ACC112 (cell line): Measurements from ENCODE around the gene EIF1B.
A peak's percentile ranks its signal among the peaks of the same experiment; 100 is the strongest.
"Not testable (repeated sequence)": the region's sequence is repeated elsewhere in the genome, so short reads cannot be mapped to it uniquely, and the experiment has no call there.

Source experiments
- H2AFZ ChIP-seq: fragments of 200-600 bp; sonication (generic); one replicate; pipeline ENCODE4 v1.6.0; 2017; ENCODE audit warnings: antibody characterized with exemption, low read length; ENCODE audit not compliant: unreplicated experiment
- H3K27ac ChIP-seq: fragments of 200-600 bp; sonication (generic); 2 replicates; pipeline ENCODE4 v1.5.1; 2014; ENCODE audit warnings: low read depth, mild to moderate bottlenecking, antibody characterized with exemption, low read length, moderate library complexity
- H3K27me3 ChIP-seq: fragments of 200-600 bp; sonication (generic); 2 replicates; pipeline ENCODE4 v1.6.1; 2014; ENCODE audit warnings: mild to moderate bottlenecking, antibody characterized with exemption, low read length, moderate library complexity, mixed read lengths; ENCODE audit not compliant: insufficient read depth
- H3K36me3 ChIP-seq: fragments of 200-600 bp; sonication (generic); 2 replicates; pipeline ENCODE4 v1.6.1; 2016; ENCODE audit warnings: mild to moderate bottlenecking, antibody characterized with exemption, low read length, moderate library complexity, mixed read lengths; ENCODE audit not compliant: insufficient read depth
- H3K4me1 ChIP-seq: fragments of 200-600 bp; sonication (generic); one replicate; pipeline ENCODE4 v1.6.1; 2016; ENCODE audit warnings: low read length, mixed read lengths; ENCODE audit not compliant: insufficient read depth, unreplicated experiment, control insufficient read depth
- H3K4me3 ChIP-seq: fragments of 200-600 bp; sonication (generic); 2 replicates; pipeline ENCODE4 v1.5.1; 2014; ENCODE audit warnings: mild to moderate bottlenecking, low read depth, low read length
- H3K79me2 ChIP-seq: fragments of 200-600 bp; sonication (generic); one replicate; pipeline ENCODE4 v1.6.0; 2016; ENCODE audit warnings: low read length; ENCODE audit not compliant: control insufficient read depth, unreplicated experiment, insufficient read depth

EIF1B gene

GRCh38 chr3:40309418-40309924 lies at the start of gene EIF1B:
EIF1B (plus strand) TSS chr3:40309707; CDS start chr3:40309942, 235 bp downstream.
- Histone ChIP-seq H3K27ac (peak within 1 kb of the TSS; percentile 71), H2AFZ (peak within 1 kb of the TSS; percentile 92), H3K4me1 (peaks cover 20% of the 10 kb centered on the region), H3K27me3 (no peaks in the 10 kb centered on the region), H3K4me3 (peak within 1 kb of the TSS; percentile 86), H3K79me2 (peaks cover 24% of the 10 kb centered on the region), H3K36me3 (peaks cover 16% of the 10 kb centered on the region; the same call in 1 of the 2 replicates)

GRCh38 chr3:40262331-40262730 lies 47.2 kb upstream of the EIF1B start:
- Histone ChIP-seq H3K27me3 (no peaks in the 10 kb centered on the region), H3K27ac (no peak overlapping the region), H3K36me3 (no peaks in the 10 kb centered on the region), H3K4me1 (peaks cover 4% of the 10 kb centered on the region), H3K4me3 (no peak overlapping the region), H2AFZ (no peak overlapping the region), H3K79me2 (no peaks in the 10 kb centered on the region)

DNA sequence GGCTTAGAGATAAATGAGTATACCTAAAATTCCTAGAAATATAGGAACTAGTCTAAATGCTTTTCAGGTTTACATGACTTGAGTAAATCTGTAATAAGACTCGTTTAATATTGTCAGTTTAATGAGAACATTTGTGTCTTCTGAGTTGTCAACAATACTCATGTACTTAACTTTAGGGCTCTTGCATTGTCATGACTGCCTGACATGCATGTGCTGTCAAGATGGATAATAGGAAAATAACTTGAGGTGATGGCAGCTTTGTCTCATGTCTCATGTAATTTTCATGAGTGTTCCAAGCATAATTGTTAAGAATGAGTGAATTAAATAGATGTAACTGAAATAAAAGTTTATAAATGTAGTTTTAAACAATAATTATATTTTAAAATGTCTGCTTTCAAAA lies 45.1 kb upstream of the EIF1B start:
- Histone ChIP-seq H3K4me1 (no peaks in the 10 kb centered on the region), H2AFZ (no peak overlapping the region), H3K4me3 (no peak overlapping the region), H3K27me3 (no peaks in the 10 kb centered on the region), H3K79me2 (no peaks in the 10 kb centered on the region), H3K36me3 (no peaks in the 10 kb centered on the region), H3K27ac (no peak overlapping the region)

DNA sequence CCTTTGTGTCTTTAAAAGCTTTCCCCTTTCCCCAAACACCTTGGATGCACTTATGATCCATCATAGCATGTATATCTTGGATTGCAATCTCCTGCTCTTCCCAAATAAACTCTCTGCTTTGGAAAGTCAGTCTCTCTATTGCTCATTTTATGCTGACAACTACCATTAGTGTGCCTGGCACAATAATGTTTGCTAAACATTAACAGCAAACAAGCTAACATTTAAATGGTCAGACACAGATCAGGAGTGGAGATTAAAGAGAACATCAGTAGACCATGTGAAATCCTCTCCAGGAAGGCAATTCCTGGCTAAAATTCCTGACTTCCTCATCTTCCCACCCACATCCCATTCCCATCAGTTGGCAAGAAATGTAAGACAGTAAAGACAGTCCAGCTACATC lies 44.3 kb upstream of the EIF1B start:
- Histone ChIP-seq H3K79me2 (no peaks in the 10 kb centered on the region), H3K27ac (no peak overlapping the region), H3K4me1 (no peaks in the 10 kb centered on the region), H3K36me3 (no peaks in the 10 kb centered on the region), H2AFZ (no peak overlapping the region), H3K27me3 (no peaks in the 10 kb centered on the region), H3K4me3 (no peak overlapping the region)

DNA sequence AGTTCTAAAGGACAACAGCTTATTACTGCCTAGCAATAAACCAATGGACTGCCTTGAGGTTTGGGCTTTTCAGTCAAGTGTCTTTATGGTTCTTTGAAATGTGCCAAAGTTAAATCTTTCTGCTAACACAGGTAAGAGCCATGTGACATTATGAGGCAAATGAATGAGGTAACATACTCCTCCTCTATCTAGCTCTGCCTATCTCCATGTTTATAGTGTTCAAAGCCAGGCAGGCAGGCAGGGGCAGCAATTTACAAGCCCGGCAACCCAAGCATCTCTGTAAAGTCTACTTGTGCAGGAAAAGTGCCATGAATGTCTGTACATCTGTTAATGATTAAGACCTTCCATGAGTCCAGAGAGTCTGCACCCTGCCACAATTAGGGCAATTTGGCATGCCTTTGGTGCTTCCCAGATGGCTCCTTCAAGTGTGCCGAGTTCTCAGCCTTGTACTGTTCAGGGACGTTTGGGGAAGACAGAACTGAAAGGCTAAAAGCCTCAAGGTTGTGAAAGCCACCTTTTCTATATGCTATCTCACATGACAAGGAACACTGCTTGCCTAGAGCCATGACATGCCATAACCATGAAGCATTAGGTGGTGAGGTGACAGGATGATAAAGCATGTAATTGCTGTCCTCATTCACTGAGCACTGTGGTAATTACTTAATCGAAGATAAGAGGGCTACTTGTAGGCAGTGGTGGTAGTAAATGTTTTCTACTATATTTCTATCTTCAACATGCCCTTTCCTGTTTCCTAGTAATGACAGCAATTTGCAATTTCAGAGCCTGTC lies 41.4 kb upstream of the EIF1B start:
- H3K4me1 ChIP-seq = no peaks in the 10 kb centered on the region
- no peaks in the 10 kb centered on the region for H3K36me3 ChIP-seq
- H3K27me3 ChIP-seq = no peaks in the 10 kb centered on the region
- H2AFZ ChIP-seq = no peak overlapping the region
- no peak overlapping the region for H3K27ac ChIP-seq
- no peaks in the 10 kb centered on the region for H3K79me2 ChIP-seq
- H3K4me3 ChIP-seq = no peak overlapping the region

- no peak overlapping the region for H3K4me3 ChIP-seq
- H3K36me3 ChIP-seq = no peaks in the 10 kb centered on the region
- H3K27me3 ChIP-seq = no peaks in the 10 kb centered on the region
- no peak overlapping the region for H2AFZ ChIP-seq
- no peak overlapping the region for H3K27ac ChIP-seq
- no peaks in the 10 kb centered on the region for H3K4me1 ChIP-seq
- no peaks in the 10 kb centered on the region for H3K79me2 ChIP-seq
These were observed 40.5 kb upstream of the EIF1B start for GRCh38 chr3:40268802-40269524.

DNA sequence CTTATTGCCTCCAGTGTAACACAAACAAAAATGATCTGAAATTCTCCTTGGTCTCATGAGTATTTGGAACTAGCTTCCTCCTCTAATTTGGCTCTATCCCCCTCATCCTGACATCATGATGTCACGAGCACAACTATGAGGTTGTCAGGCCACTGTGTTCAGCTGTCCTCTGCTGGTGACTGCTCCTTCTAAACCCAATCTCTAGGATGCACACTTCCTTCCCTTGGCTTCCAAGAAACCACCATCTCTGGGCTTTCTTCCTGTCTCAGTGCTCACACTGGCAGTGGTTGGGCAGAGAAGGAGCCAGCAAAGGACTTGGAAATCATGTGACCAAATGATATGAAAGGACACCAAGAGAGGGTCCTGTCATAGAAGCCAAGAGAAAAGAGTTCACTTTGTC lies 30.7 kb upstream of the EIF1B start:
- Histone ChIP-seq H3K79me2 (no peaks in the 10 kb centered on the region), H3K27ac (no peak overlapping the region), H3K4me3 (no peak overlapping the region), H3K4me1 (no peaks in the 10 kb centered on the region), H3K36me3 (no peaks in the 10 kb centered on the region), H2AFZ (no peak overlapping the region), H3K27me3 (no peaks in the 10 kb centered on the region)

GRCh38 chr3:40281995-40282394 lies 27.5 kb upstream of the EIF1B start:
- no peaks in the 10 kb centered on the region for H3K79me2 ChIP-seq
- H2AFZ ChIP-seq = no peak overlapping the region
- no peak overlapping the region for H3K27ac ChIP-seq
- H3K27me3 ChIP-seq = no peaks in the 10 kb centered on the region
- H3K4me1 ChIP-seq = no peaks in the 10 kb centered on the region
- no peak overlapping the region for H3K4me3 ChIP-seq
- no peaks in the 10 kb centered on the region for H3K36me3 ChIP-seq

DNA sequence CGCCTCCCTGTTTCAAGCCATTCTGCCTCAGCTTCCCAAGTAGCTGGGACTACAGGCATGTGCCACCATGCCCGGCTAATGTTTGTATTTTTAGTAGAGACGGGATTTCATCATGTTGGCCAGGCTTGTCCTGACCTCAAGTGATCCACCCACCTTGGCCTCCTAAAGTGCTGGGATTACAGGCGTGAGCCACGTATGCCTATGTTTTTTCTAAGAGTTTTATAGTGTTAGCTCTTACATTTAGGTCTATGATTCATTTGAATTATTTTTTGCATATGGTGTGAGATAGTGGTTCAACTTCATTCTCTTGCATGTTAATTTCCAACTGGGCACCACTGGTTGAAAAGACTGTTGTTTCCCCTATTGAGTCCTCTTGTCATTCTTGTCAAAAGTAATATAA lies 26.4 kb upstream of the EIF1B start:
- H2AFZ ChIP-seq, H3K4me1 ChIP-seq, H3K79me2 ChIP-seq, H3K36me3 ChIP-seq, H3K27me3 ChIP-seq, H3K27ac ChIP-seq, H3K4me3 ChIP-seq: not testable (repeated sequence)

DNA sequence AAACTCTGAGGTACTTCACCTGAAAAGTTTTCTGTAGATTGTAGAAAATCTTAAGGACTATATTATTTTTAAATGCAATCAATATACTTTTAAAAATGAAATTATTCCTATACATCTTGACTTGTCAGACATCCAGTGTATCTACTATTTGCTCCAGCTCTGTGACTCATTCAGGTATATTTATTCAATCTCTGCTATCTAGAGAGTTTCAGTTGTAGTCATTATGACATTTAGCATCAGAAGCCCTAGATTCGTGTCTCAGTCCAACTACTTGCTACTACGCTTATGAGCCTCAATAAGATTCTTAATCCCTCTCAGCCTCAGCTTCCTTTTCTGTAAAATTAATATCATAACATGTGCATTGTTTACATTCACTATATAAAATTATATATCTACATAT lies 22.3 kb upstream of the EIF1B start:
- H3K27ac ChIP-seq = no peak overlapping the region
- H3K27me3 ChIP-seq = no peaks in the 10 kb centered on the region
- no peak overlapping the region for H3K4me3 ChIP-seq
- no peaks in the 10 kb centered on the region for H3K4me1 ChIP-seq
- no peaks in the 10 kb centered on the region for H3K79me2 ChIP-seq
- no peak overlapping the region for H2AFZ ChIP-seq
- H3K36me3 ChIP-seq = no peaks in the 10 kb centered on the region

- Histone ChIP-seq H3K27me3 (no peaks in the 10 kb centered on the region), H3K27ac (no peak overlapping the region), H3K36me3 (no peaks in the 10 kb centered on the region), H3K79me2 (no peaks in the 10 kb centered on the region), H3K4me3 (no peak overlapping the region), H2AFZ (no peak overlapping the region), H3K4me1 (no peaks in the 10 kb centered on the region)
These were observed 19.1 kb upstream of the EIF1B start for GRCh38 chr3:40290396-40290795.
